OCI-LY7 (cell line): ENCODE data around the gene PLEKHA6. TPM values are rescaled to one million over a fixed set of nuclear protein-coding genes. Genes with fewer than 3 reads are reported as not detected.
A peak's percentile ranks its signal among the peaks of the same experiment; 100 is the strongest.

ENCODE experiments used
- BruUV-seq: library from RNA; stranded (reverse); fragments of 400-500 nt; replicated peaks from 2 replicates; lab custom pipeline; 2021; lab: Mats Ljungman, UMichigan
- CTCF ChIA-PET: fragments of 300-600 bp; sonication (Branson Sonifier 250); formaldehyde crosslinking; loops from one replicate; lab custom pipeline; 2022; ENCODE audit warnings: antibody characterized with exemption; ENCODE audit not compliant: unreplicated experiment; lab: Charles Lee
- POLR2A ChIA-PET: fragments of 300-600 bp; sonication (Branson Sonifier 250); formaldehyde crosslinking; loops from one replicate; lab custom pipeline; 2022; ENCODE audit warnings: antibody characterized with exemption; lab: Charles Lee
- DNase-seq: peaks from one replicate; pipeline ENCODE4 v3.0.0-alpha.2; 2015; ENCODE audit warnings: low spot score
- H2AFZ ChIP-seq: fragments of 200-600 bp; sonication (generic), shearing (Covaris generic); 2 replicates; pipeline ENCODE4 v1.6.1; 2014; ENCODE audit warnings: mild to moderate bottlenecking, antibody characterized with exemption, low read length, moderate library complexity
- H3K27ac ChIP-seq: fragments of 200-600 bp; sonication (generic); 2 replicates; pipeline ENCODE4 v1.5.1; 2014; ENCODE audit warnings: mixed run types, low read depth, mild to moderate bottlenecking, moderate library complexity, low read length, inconsistent platforms; ENCODE audit not compliant: poor library complexity, severe bottlenecking
- H3K36me3 ChIP-seq: fragments of 200-600 bp; sonication (generic); 2 replicates; pipeline ENCODE4 v1.6.1; 2014; ENCODE audit warnings: mild to moderate bottlenecking, antibody characterized with exemption, low read length, moderate library complexity, mixed read lengths; ENCODE audit not compliant: insufficient read depth
- H3K4me1 ChIP-seq: fragments of 200-600 bp; sonication (generic); 2 replicates; pipeline ENCODE4 v1.5.1; 2014; ENCODE audit warnings: mild to moderate bottlenecking, low read length; ENCODE audit not compliant: insufficient read depth, poor library complexity, severe bottlenecking
- H3K4me2 ChIP-seq: fragments of 200-600 bp; sonication (generic); 2 replicates; pipeline ENCODE4 v1.6.1; 2014; ENCODE audit warnings: mild to moderate bottlenecking, low read length
- H3K4me3 ChIP-seq: fragments of 200-600 bp; sonication (generic); 2 replicates; pipeline ENCODE4 v1.5.1; 2014; ENCODE audit warnings: mild to moderate bottlenecking, low read depth, low read length; ENCODE audit not compliant: poor library complexity, severe bottlenecking
- H3K79me2 ChIP-seq: fragments of 200-600 bp; sonication (generic); 2 replicates; pipeline ENCODE4 v1.6.1; 2016; ENCODE audit warnings: low read depth, mild to moderate bottlenecking, low read length, moderate library complexity, mixed read lengths; ENCODE audit not compliant: insufficient read depth
- H3K9me2 ChIP-seq: fragments of 200-600 bp; sonication (generic); 2 replicates; pipeline ENCODE4 v1.6.1; 2016; ENCODE audit warnings: mild to moderate bottlenecking, low read length, mixed read lengths; ENCODE audit not compliant: insufficient read depth
- H3K9me3 ChIP-seq: fragments of 200-600 bp; sonication (generic); 2 replicates; pipeline ENCODE4 v1.6.1; 2014; ENCODE audit warnings: mild to moderate bottlenecking, mixed run types, low read length, mixed read lengths
- H4K20me1 ChIP-seq: fragments of 200-600 bp; sonication (generic); 2 replicates; pipeline ENCODE4 v1.6.1; 2014; ENCODE audit warnings: mild to moderate bottlenecking, antibody characterized with exemption, low read length, moderate library complexity, mixed read lengths; ENCODE audit not compliant: insufficient read depth
- EZH2phosphoT487 ChIP-seq: fragments of 200-600 bp; sonication (generic); IDR thresholded peaks from 2 replicates; pipeline ENCODE4 v1.6.1; 2018; ENCODE audit warnings: low read depth, borderline replicate concordance, mild to moderate bottlenecking, mixed run types, antibody characterized with exemption, low read length, moderate library complexity, mixed read lengths
- intact Hi-C: fragments of 100-400 bp; cut with micrococcal nuclease; formaldehyde crosslinking; loops from one replicate; pipeline ENCODE4 v1.10.0; 2022; ENCODE audit not compliant: unreplicated experiment
- total RNA-seq, 2 experiments: library from RNA; depleted of rRNA in 1 of 2; stranded (reverse); fragments of >200 nt in 1 of 2; shearing (Covaris generic) in 1 of 2; gene quantifications; 2 replicates each; pipeline ENCODE4 v1.2.3, GENCODE V29; 2014 to 2022
- TF ChIP-seq, protein P1 (sequence below): fragments of 200-600 bp; sonication (generic); conservative IDR thresholded peaks from 2 replicates; pipeline ENCODE4 v1.5.1; 2014; ENCODE audit warnings: mild to moderate bottlenecking, antibody characterized with exemption, low read length, moderate library complexity, mixed read lengths

The PLEKHA6 gene
- total RNA-seq, 2 experiments from 2014 or later, result not detected

DNA sequence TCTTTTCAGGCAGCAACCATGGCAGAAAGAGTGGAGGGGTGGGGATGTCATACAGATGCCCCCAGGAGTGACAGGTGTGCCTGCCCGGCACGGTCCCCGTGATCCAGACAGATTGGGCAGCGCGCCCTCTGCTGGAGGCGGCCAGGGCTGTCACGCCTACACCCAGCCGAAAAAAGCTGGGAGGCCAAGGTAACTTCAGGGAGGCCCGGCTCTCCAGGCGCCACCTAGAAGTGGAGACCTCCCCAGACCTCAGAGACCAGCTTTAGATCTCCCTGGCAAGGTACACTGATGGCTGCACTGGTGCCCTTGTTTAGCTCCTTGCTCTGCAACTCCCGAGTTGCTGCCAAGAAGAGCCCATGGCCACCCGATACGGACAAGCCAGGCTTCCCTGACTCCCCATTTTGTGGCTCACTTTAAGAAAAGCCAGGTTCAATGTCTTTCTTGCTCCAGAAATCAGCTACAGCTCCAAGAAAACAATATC, 152.6 kb downstream of the PLEKHA6 start:
- ChIA-PET POLR2A (no interaction called here), CTCF (interaction anchor here (0.5 to 0.6 kb wide), 3 partner anchors 467 to 1229 kb away, joined by 3 to 7 read pairs (median 3); no protein-coding TSS in a partner anchor)

DNA sequence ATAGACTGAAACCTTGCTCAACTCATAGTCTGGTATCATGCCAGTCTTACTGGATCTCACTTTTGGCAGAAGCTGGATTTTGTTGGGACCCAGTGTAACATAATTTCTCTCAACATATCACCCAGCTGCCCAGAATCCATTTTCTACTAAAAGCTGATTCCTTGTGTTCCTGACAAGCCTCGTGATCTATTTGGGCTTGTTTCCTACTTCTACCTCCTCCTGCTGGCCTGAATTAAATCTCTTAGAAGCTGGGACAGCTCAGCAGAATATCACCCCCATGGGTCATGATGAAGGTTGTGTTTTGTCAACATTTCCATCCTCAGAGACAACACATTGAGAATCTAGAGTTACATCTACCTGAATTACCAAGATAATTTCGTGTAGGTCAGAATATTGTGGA, 153.6 kb downstream of the PLEKHA6 start:
- no peak overlapping the region for H2AFZ ChIP-seq
- no TSS peak for BruUV-seq
- H3K4me2 ChIP-seq, result no peak overlapping the region
- intact Hi-C loops, result loop anchor here (5.0 kb wide), 1 partner anchor 156 kb away; no protein-coding TSS in a partner anchor
- no peaks in the 10 kb centered on the region for H3K36me3 ChIP-seq
- H3K9me3 ChIP-seq, result no peaks in the 10 kb centered on the region
- TF ChIP-seq, protein P1, sequence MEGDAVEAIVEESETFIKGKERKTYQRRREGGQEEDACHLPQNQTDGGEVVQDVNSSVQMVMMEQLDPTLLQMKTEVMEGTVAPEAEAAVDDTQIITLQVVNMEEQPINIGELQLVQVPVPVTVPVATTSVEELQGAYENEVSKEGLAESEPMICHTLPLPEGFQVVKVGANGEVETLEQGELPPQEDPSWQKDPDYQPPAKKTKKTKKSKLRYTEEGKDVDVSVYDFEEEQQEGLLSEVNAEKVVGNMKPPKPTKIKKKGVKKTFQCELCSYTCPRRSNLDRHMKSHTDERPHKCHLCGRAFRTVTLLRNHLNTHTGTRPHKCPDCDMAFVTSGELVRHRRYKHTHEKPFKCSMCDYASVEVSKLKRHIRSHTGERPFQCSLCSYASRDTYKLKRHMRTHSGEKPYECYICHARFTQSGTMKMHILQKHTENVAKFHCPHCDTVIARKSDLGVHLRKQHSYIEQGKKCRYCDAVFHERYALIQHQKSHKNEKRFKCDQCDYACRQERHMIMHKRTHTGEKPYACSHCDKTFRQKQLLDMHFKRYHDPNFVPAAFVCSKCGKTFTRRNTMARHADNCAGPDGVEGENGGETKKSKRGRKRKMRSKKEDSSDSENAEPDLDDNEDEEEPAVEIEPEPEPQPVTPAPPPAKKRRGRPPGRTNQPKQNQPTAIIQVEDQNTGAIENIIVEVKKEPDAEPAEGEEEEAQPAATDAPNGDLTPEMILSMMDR, result no peak
- no peak for TF ChIP-seq EZH2phosphoT487
- POLR2A ChIA-PET, result no interaction called here
- no peak overlapping the region for H3K27ac ChIP-seq
- DNase-seq, result no peak
- H3K4me1 ChIP-seq, result no peaks in the 10 kb centered on the region
- CTCF ChIA-PET, result no interaction called here
- H3K9me2 ChIP-seq, result no peaks in the 10 kb centered on the region
- no peaks in the 10 kb centered on the region for H3K79me2 ChIP-seq
- no peaks in the 10 kb centered on the region for H4K20me1 ChIP-seq
- H3K4me3 ChIP-seq, result no peak overlapping the region

More for the DNA sequence above, 152.6 kb downstream of the PLEKHA6 start:
- TF ChIP-seq, protein P1, result peak; percentile 89
- TF ChIP-seq EZH2phosphoT487, result no peak
- no TSS peak for BruUV-seq
- no peaks in the 10 kb centered on the region for H3K79me2 ChIP-seq
- H3K27ac ChIP-seq, result no peak overlapping the region
- no peak overlapping the region for H2AFZ ChIP-seq
- peak; percentile 57 for DNase-seq
- H4K20me1 ChIP-seq, result no peaks in the 10 kb centered on the region
- H3K4me2 ChIP-seq, result no peak overlapping the region
- no peaks in the 10 kb centered on the region for H3K4me1 ChIP-seq
- no peaks in the 10 kb centered on the region for H3K9me3 ChIP-seq
- H3K9me2 ChIP-seq, result no peaks in the 10 kb centered on the region
- no peaks in the 10 kb centered on the region for H3K36me3 ChIP-seq
- no peak overlapping the region for H3K4me3 ChIP-seq
- intact Hi-C loops, result loop anchor here (1.0 to 5.0 kb wide), 3 partner anchors 45 to 346 kb away; partner anchors contain the start of gene SNRPE

DNA sequence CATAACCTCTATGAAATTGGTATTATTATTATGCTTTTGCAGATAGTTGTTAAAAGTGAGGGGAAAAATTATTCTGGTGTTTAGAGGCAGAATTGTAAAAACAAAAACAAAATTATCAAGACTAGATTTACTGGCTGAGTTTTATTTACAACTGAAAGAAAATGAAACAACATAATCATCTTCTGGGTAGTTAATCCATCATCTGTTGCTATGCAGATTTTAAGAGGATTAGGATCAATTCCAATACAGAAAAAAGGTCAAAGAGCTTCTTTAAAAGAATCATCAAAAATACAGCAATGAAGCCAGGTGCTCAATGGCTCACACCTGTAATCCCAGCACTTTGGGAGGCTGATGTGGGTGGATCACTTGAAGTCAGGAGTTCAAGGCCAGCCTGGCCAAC, 154.2 kb downstream of the PLEKHA6 start:
- BruUV-seq, result no TSS peak
- intact Hi-C loops, result loop anchor here (5.0 kb wide), 1 partner anchor 157 kb away; no protein-coding TSS in a partner anchor
- no peak for DNase-seq
- Histone ChIP-seq H3K4me3 (no peak overlapping the region), H3K9me2 (no peaks in the 10 kb centered on the region), H2AFZ (no peak overlapping the region), H3K4me1 (no peaks in the 10 kb centered on the region), H3K4me2 (no peak overlapping the region), H3K9me3 (no peaks in the 10 kb centered on the region), H3K79me2 (no peaks in the 10 kb centered on the region), H3K36me3 (no peaks in the 10 kb centered on the region), H3K27ac (no peak overlapping the region), H4K20me1 (no peaks in the 10 kb centered on the region)
- ChIA-PET POLR2A (no interaction called here), CTCF (no interaction called here)
- TF ChIP-seq, protein P1, result no peak
- no peak for TF ChIP-seq EZH2phosphoT487
